ENCODE results near the gene BCAS1.
A peak's percentile ranks its signal among the peaks of the same experiment; 100 is the strongest.

Gene BCAS1

GRCh38 chr20:53943522-53944291, 126.7 kb downstream of the BCAS1 start:
- H3K27me3 ChIP-seq (ENCODE audit: control insufficient read depth, insufficient read depth, low read length), result no peaks in the 10 kb centered on the region
- H3K9me3 ChIP-seq (replicated peaks; ENCODE audit: low read length), result no peaks in the 10 kb centered on the region
- H3K4me3 ChIP-seq (ENCODE audit: low read length), result peak overlapping the region; percentile 61
- H3K4me1 ChIP-seq (ENCODE audit: control insufficient read depth, insufficient read depth, low read length), result peaks cover 36% of the 10 kb centered on the region
- H3K36me3 ChIP-seq (ENCODE audit: insufficient read depth, low read length), result no peaks in the 10 kb centered on the region
- H3K4me2 ChIP-seq (ENCODE audit: low read length), result peak overlapping the region; percentile 82
- H3K9ac ChIP-seq (ENCODE audit: low read depth, low read length), result peak overlapping the region; percentile 74

- Histone ChIP-seq H3K36me3 (ENCODE audit: insufficient read depth, low read length) (no peaks in the 10 kb centered on the region), H3K4me3 (ENCODE audit: low read length) (no peak overlapping the region), H3K9me3 (replicated peaks; ENCODE audit: low read length) (no peaks in the 10 kb centered on the region), H3K4me1 (ENCODE audit: control insufficient read depth, insufficient read depth, low read length) (peaks cover 33% of the 10 kb centered on the region), H3K27me3 (ENCODE audit: control insufficient read depth, insufficient read depth, low read length) (no peaks in the 10 kb centered on the region), H3K4me2 (ENCODE audit: low read length) (no peak overlapping the region), H3K9ac (ENCODE audit: low read depth, low read length) (no peak overlapping the region)
Observed at GRCh38 chr20:53942973-53943372, 127.4 kb downstream of the BCAS1 start.

- H3K27me3 ChIP-seq (ENCODE audit: control insufficient read depth, insufficient read depth, low read length), result no peaks in the 10 kb centered on the region
- H3K4me2 ChIP-seq (ENCODE audit: low read length), result no peak overlapping the region
- H3K9ac ChIP-seq (ENCODE audit: low read depth, low read length), result no peak overlapping the region
- H3K4me1 ChIP-seq (ENCODE audit: control insufficient read depth, insufficient read depth, low read length), result peaks cover 33% of the 10 kb centered on the region
- no peak overlapping the region for H3K4me3 ChIP-seq (ENCODE audit: low read length)
- no peaks in the 10 kb centered on the region for H3K36me3 ChIP-seq (ENCODE audit: insufficient read depth, low read length)
- no peaks in the 10 kb centered on the region for H3K9me3 ChIP-seq (replicated peaks; ENCODE audit: low read length)
Observed at GRCh38 chr20:53942472-53942816, 128.0 kb downstream of the BCAS1 start.

GRCh38 chr20:53941680-53942471, 128.5 kb downstream of the BCAS1 start:
- Histone ChIP-seq H3K27me3 (ENCODE audit: control insufficient read depth, insufficient read depth, low read length) (no peaks in the 10 kb centered on the region), H3K4me3 (ENCODE audit: low read length) (no peak overlapping the region), H3K36me3 (ENCODE audit: insufficient read depth, low read length) (no peaks in the 10 kb centered on the region), H3K9me3 (replicated peaks; ENCODE audit: low read length) (no peaks in the 10 kb centered on the region), H3K9ac (ENCODE audit: low read depth, low read length) (peak overlapping the region; percentile 84), H3K4me2 (ENCODE audit: low read length) (no peak overlapping the region), H3K4me1 (ENCODE audit: control insufficient read depth, insufficient read depth, low read length) (peaks cover 33% of the 10 kb centered on the region)

GRCh38 chr20:53940907-53941545, 129.4 kb downstream of the BCAS1 start:
- peak overlapping the region; percentile 42 for H3K4me3 ChIP-seq (ENCODE audit: low read length)

GRCh38 chr20:53940360-53940702, 130.1 kb downstream of the BCAS1 start:
- H3K4me2 ChIP-seq (ENCODE audit: low read length), result peak overlapping the region; percentile 62
- peak overlapping the region; percentile 84 for H3K9ac ChIP-seq (ENCODE audit: low read depth, low read length)
- peaks cover 35% of the 10 kb centered on the region for H3K4me1 ChIP-seq (ENCODE audit: control insufficient read depth, insufficient read depth, low read length)
- H3K4me3 ChIP-seq (ENCODE audit: low read length), result peak overlapping the region; percentile 42
- H3K36me3 ChIP-seq (ENCODE audit: insufficient read depth, low read length), result no peaks in the 10 kb centered on the region
- H3K27me3 ChIP-seq (ENCODE audit: control insufficient read depth, insufficient read depth, low read length), result no peaks in the 10 kb centered on the region
- H3K9me3 ChIP-seq (replicated peaks; ENCODE audit: low read length), result no peaks in the 10 kb centered on the region

More at GRCh38 chr20:53940907-53941545, 129.4 kb downstream of the BCAS1 start:
- Histone ChIP-seq H3K27me3 (ENCODE audit: control insufficient read depth, insufficient read depth, low read length) (no peaks in the 10 kb centered on the region), H3K4me2 (ENCODE audit: low read length) (peak overlapping the region; percentile 62), H3K4me1 (ENCODE audit: control insufficient read depth, insufficient read depth, low read length) (peaks cover 33% of the 10 kb centered on the region), H3K9ac (ENCODE audit: low read depth, low read length) (peak overlapping the region; percentile 84), H3K36me3 (ENCODE audit: insufficient read depth, low read length) (no peaks in the 10 kb centered on the region), H3K9me3 (replicated peaks; ENCODE audit: low read length) (no peaks in the 10 kb centered on the region)

GRCh38 chr20:53939572-53940359, 130.6 kb downstream of the BCAS1 start:
- Histone ChIP-seq H3K4me3 (ENCODE audit: low read length) (peak overlapping the region; percentile 42), H3K9ac (ENCODE audit: low read depth, low read length) (peak overlapping the region; percentile 84), H3K4me2 (ENCODE audit: low read length) (peak overlapping the region; percentile 62), H3K36me3 (ENCODE audit: insufficient read depth, low read length) (no peaks in the 10 kb centered on the region), H3K27me3 (ENCODE audit: control insufficient read depth, insufficient read depth, low read length) (no peaks in the 10 kb centered on the region), H3K4me1 (ENCODE audit: control insufficient read depth, insufficient read depth, low read length) (peaks cover 40% of the 10 kb centered on the region), H3K9me3 (replicated peaks; ENCODE audit: low read length) (no peaks in the 10 kb centered on the region)

- Histone ChIP-seq H3K9ac (ENCODE audit: low read depth, low read length) (peak overlapping the region; percentile 65), H3K9me3 (replicated peaks; ENCODE audit: low read length) (no peaks in the 10 kb centered on the region), H3K36me3 (ENCODE audit: insufficient read depth, low read length) (no peaks in the 10 kb centered on the region), H3K4me2 (ENCODE audit: low read length) (peak overlapping the region; percentile 38), H3K4me1 (ENCODE audit: control insufficient read depth, insufficient read depth, low read length) (peaks cover 46% of the 10 kb centered on the region), H3K27me3 (ENCODE audit: control insufficient read depth, insufficient read depth, low read length) (no peaks in the 10 kb centered on the region), H3K4me3 (ENCODE audit: low read length) (no peak overlapping the region)
Observed at GRCh38 chr20:53939190-53939571, 131.2 kb downstream of the BCAS1 start.

- peaks cover 51% of the 10 kb centered on the region for H3K4me1 ChIP-seq (ENCODE audit: control insufficient read depth, insufficient read depth, low read length)
- no peak overlapping the region for H3K4me3 ChIP-seq (ENCODE audit: low read length)
- no peaks in the 10 kb centered on the region for H3K36me3 ChIP-seq (ENCODE audit: insufficient read depth, low read length)
- H3K27me3 ChIP-seq (ENCODE audit: control insufficient read depth, insufficient read depth, low read length), result no peaks in the 10 kb centered on the region
- peak overlapping the region; percentile 65 for H3K9ac ChIP-seq (ENCODE audit: low read depth, low read length)
- H3K4me2 ChIP-seq (ENCODE audit: low read length), result no peak overlapping the region
- no peaks in the 10 kb centered on the region for H3K9me3 ChIP-seq (replicated peaks; ENCODE audit: low read length)
Observed at GRCh38 chr20:53938739-53939138, 131.7 kb downstream of the BCAS1 start.

GRCh38 chr20:53937929-53938367, 132.4 kb downstream of the BCAS1 start:
- no peaks in the 10 kb centered on the region for H3K36me3 ChIP-seq (ENCODE audit: insufficient read depth, low read length)
- H3K4me1 ChIP-seq (ENCODE audit: control insufficient read depth, insufficient read depth, low read length), result peaks cover 53% of the 10 kb centered on the region
- no peak overlapping the region for H3K4me2 ChIP-seq (ENCODE audit: low read length)

GRCh38 chr20:53937339-53937741, 133.1 kb downstream of the BCAS1 start:
- Histone ChIP-seq H3K4me2 (ENCODE audit: low read length) (no peak overlapping the region), H3K9ac (ENCODE audit: low read depth, low read length) (no peak overlapping the region), H3K4me1 (ENCODE audit: control insufficient read depth, insufficient read depth, low read length) (peaks cover 53% of the 10 kb centered on the region), H3K27me3 (ENCODE audit: control insufficient read depth, insufficient read depth, low read length) (no peaks in the 10 kb centered on the region), H3K4me3 (ENCODE audit: low read length) (no peak overlapping the region), H3K36me3 (ENCODE audit: insufficient read depth, low read length) (no peaks in the 10 kb centered on the region), H3K9me3 (replicated peaks; ENCODE audit: low read length) (no peaks in the 10 kb centered on the region)

More at GRCh38 chr20:53937929-53938367, 132.4 kb downstream of the BCAS1 start:
- no peaks in the 10 kb centered on the region for H3K27me3 ChIP-seq (ENCODE audit: control insufficient read depth, insufficient read depth, low read length)
- no peak overlapping the region for H3K4me3 ChIP-seq (ENCODE audit: low read length)
- no peak overlapping the region for H3K9ac ChIP-seq (ENCODE audit: low read depth, low read length)
- H3K9me3 ChIP-seq (replicated peaks; ENCODE audit: low read length), result no peaks in the 10 kb centered on the region

Measured in skeletal muscle satellite cell (primary cell).